ENCODE measurements around the gene CDRT4.

The CDRT4 gene

DNA sequence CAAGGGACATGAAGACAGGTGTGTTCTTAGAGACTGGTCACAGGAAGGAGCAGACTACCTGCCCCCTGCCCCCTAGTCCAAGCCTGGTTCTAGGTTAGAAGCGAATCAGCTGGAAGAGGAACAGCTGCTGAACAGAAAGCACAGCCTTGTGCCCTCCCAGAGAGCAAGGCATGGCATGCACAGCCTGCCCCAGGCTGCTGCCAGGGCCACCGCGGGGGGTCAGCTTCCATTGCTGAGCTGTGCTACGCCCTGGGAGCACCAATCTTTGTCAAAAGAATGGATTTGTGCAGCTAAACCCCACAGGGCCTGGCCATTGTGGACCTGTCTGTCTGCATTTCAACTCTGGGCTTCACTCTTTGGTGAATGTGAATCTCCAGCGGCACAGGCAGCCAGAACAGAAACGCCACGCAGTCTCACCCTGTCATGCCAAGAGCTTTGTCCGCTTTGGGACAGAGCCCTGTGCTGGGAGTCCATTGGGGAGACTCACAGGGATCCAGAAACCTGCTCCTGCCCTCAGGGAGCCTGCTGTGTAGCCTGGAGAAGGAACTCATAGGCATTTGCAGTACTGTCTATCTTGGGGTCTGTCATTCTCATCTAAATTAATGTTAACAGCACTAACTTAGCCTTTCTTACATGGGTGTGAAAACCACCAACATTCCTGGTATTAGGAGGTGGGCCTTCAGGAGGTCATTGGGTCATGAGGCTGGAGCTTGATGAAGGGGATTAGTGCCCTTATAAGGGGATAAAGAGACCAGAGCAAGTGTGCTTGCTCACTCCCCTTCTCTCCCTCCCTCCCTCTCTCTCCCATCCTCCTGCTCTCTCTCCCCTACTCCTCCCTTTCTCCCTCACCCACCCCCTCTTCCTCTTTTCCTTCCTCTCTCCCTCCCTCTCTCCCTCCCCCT is 25.6 kb upstream of the CDRT4 start:
- DNase-seq (ENCODE audit: low read depth in 2 of 2) = no peak

DNA sequence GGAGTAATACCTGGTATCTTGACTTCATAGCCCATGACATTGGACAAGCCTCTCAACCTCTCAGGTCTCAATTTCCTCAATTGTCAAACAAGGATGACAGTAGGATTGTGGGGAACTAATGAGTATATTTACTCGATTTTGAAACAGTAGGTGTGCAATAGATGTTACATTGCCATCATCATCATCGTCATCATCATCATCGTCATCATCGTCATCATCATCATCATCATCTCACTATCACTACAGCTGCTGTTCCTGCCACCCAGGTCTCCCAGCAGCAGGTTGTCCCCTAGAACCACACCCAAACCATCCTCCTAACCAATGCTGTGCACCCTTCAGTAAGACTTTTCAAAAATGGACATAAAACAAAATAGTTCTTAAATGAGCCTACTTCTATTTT is 24.8 kb upstream of the CDRT4 start:
- no peak for DNase-seq (ENCODE audit: low read depth in 2 of 2)

DNA sequence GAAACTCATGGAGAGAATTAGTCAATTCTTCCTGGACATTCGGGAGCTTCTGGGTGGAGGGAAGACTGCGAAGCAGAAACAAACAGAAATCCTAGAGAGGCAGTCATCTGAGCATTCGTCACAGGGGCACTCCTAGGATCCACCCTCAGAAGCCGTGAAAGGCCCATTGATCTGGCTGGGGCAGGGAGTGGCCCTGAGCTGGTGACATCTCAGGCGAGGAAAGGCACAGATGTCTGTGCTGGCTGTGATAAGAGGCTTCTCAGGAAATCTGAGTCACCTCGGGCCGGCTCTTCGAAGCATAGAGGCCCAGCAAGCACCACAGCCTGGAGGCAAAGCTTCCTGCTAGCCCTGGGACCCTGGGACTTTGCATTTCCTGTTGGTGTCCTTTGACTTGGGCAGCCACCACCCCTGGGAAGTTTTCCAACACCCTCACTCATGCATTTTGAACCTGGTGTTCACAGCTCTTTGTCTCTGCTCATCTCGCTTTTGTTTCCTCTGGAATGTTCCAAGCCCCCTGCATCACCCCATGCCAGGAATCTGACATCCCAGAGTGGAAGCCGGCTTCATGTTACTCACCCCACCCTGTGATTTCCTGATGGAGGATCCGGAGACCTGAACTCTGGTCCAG is 23.3 kb upstream of the CDRT4 start:
- DNase-seq (ENCODE audit: low read depth in 2 of 2) = no peak

DNA sequence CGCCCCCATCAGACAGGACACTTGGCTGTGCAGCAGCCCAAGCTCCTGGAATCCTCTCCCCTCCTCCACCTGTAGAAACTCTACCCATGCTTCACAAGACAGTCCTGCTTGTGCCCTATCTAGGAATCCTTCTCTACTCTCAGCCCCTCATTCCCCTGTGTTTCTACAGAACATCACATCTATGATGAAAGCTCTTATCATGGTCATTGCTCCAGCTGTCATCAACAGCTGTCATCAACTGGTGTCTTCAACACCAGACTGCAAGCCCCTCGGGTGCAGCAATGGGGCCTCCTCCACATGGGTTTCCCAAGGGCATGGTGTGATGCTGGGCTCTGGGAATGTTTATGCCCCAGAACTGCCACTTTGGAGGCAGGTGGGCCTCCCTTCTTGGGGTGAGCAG is 21.1 kb upstream of the CDRT4 start:
- DNase-seq (ENCODE audit: low read depth in 2 of 2) = no peak

DNA sequence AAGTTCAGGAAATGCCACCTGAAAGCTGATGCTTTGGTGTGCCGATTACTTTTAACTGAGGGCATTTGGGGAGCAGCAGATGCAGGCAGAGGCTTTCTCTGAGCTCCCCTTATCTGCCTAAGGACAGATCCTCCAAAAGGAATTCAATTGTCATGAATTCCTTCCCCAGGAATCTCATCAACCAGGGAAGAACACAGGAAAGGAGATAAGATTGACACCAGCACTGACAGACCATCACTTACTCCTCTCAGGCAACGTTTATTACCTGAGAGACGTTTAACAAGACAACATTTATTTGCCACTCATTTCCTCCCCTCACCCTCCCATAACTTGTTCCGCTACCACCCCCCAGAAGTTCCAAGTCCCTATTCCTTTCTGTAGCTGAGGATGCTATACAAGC is 17.6 kb upstream of the CDRT4 start:
- DNase-seq (ENCODE audit: low read depth in 2 of 2) = no peak

DNA sequence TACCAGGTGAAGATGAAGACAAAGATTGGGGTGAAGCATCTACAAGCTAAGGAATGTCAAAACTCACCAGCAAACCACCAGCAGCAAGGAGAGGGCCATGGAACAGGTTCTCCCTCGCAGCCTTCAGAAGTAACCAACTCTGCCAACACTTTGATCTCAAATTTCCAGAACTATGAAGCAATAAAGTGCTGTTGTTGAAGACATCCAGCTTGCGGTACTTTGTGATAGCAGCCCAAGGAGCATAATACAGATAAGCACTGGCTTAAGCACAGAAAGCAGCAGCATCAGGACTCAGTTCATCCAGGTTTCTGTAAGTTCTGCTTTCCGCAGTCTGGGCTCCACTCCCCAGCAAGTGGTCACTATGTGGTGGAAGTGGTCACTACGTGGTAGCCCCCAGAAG is 16.0 kb upstream of the CDRT4 start:
- DNase-seq (ENCODE audit: low read depth in 2 of 2) = no peak

DNA sequence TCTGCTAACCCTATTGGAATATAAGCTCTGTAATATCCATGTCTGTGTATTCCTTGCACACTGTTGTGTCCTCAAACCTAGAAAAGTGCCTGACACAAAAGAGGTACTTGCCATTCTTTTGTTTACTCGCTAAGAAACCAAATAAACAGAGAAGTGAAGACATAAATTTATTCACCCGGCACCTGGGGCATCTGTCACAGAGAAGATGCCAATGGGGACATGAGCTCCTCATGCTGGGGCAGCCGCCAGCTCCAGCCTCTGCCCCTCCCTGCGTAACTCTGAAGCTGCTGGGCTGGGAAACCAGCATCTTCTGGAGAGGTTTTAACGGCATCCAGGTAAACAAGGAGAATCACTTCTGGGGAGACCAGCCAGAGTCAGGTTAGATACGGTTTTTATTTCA is 15.1 kb upstream of the CDRT4 start:
- DNase-seq (ENCODE audit: low read depth in 2 of 2) = no peak

DNA sequence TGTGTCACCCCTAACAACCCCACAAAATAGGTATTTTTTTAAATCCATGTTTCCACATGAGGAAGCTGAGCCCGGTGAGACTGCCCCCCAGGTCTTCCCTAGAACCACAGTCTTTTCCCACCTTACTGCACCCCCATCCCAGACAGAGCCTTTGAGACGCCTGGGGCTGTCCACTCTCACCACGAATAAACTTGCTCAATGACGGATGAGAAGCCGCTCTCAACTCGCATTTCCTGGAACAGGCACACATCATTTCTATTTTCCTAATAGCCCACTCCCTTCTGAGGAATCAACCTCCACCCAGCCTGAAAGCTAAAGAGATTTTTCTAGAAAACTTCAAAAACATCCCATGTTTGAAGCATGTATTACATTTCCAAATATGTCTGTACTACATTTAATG is 14.1 kb upstream of the CDRT4 start:
- no peak for DNase-seq (ENCODE audit: low read depth in 2 of 2)

DNA sequence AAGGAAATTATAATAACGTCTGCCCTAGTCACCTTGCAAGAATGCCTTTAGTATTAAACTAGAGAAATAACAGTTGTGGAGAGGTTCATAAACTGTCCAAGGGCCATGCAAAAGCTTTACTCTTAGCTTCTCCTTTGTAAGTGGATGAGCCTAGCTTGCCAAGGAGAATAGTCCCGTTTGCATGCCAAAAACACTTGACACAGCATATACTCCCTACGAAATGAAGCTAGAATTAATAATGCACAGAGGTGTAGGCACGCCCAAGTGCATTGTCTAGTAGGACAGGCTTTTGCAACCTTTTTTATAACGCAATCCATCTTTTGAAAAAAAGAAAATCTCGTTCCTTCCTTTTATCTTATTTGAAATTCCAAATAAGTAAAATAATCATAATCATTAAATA is 12.8 kb upstream of the CDRT4 start:
- DNase-seq (ENCODE audit: low read depth in 2 of 2) = no peak

DNA sequence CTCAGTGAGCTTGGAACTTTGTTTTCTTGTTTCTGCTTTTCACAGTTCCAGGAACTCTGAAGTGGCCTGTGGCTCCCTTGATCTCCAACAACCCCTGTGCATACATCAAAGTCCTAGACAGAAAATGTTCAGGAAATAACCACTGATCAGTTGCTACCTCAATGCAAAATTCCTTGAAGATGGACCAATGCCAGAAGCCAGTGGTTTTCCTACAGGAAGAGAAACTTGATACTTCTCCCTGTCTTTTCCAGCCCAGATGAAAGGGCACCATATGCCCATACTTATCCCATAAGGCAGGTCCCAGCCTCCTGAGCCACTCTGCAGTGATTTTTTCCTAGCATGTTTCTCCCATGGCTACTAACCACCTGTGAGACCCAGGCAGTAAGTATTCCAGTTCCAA is 12.3 kb upstream of the CDRT4 start:
- DNase-seq (ENCODE audit: low read depth in 2 of 2) = no peak

DNA sequence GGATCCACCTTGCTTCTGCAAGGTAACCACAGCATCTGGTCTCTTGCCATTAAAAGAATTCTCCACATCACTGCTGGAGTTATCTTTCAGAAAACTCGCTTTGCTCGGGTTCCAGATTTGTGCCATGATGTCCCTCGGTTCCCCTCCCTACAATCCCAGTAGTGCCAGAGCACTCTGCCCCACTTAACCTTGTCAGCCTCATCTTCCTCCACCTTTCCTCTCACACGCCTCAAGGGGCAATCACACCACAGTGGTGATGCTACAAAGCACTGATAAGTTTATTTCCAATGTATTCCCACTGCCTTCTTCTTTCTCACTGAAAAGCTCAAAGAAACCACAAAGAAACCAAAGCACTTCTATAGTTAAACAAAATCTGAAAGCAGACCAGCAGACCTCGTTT is 11.4 kb upstream of the CDRT4 start:
- DNase-seq (ENCODE audit: low read depth in 2 of 2) = no peak

DNA sequence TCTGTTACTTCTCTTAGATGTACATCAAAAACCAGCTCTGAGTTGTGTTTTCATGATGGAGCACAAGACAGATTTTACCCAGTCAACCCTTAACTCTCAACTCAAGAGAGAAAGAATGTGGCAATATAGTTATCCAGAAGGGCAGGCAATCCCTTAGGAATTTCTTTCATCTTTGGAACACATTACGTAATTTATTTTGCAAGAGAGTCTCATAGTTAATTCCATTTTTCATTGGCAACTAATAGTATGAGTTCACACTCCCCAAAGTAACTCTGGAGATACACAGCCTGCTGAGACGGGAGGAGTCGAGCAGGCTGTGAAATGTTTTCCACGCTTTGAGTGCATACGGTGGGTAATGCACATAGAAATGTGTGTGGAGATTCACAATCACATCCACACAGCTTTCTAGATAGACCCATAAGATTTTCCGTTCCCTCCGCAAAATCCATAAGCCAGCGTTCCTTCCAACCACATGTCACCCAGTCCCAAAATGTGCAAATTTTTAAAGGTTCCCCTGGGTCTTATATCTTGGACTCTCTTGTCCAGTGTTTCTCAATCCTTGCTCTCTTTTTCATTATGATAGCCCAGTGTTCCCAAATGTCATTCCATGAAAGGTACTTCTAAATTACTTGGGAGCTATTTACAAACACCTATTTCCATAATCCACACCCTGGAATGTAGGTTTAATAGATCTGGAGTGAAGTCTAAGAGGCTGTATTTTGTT is 8.4 kb upstream of the CDRT4 start:
- no peak for DNase-seq (ENCODE audit: low read depth in 2 of 2)

DNA sequence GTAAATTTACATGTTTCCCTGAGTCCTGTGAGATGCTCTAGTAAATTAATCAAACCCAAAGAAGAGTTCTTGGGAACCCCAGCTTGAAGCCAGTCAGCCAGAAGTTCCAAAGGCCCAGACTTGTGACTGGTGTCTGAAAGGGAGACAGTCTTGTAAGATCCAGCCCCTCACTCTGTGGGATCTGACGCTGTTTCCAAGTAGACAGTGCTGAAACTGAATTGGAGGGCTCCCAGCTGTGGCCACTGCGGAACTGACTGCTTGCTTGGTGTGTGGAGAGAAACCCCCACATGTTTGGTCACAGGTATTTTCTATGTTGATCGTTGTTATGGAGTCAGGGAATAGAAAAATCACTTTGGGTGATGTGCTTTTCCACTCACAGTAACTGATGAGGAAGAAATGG is 5.5 kb upstream of the CDRT4 start:
- DNase-seq (ENCODE audit: low read depth in 2 of 2) = no peak

DNA sequence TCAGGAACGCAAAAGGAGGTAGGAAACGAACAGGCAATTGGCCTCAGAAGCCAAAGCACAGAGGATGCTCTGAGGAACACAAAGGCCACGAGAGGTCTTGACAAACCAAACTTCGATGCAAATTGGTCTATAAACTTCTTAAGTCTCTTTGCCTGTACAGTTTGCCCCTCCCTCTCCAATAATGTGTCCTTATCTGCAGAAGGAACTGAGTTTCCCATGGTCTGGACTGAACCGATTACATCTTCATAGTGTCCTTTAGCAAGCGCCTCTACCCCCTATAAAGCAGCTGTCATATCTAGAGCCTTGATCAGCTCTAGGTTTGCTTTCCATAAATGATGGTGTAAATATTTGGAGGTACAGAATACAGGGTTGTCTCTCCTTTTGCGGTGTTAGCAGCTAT is 3.1 kb upstream of the CDRT4 start:
- DNase-seq (ENCODE audit: low read depth in 2 of 2) = no peak

DNA sequence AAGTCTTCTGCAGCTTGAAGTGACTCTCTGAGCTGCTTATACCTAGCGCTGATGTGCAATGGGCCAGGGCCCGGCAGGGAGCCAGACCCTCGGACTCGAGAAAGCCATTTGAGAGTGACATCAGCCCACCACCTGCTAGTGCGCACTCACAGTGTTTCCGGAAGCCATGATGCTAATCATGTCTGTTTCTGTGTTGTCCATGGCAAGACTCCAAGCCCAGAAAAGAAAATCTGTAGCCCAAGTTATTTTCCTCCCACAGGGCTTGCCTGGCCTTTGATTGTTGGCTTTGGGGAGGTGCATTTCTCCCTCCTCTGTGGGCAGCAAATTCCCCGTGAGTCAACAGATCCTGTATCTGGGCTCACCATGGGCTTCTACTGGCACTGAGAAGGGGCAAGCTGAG is 1.8 kb upstream of the CDRT4 start:
- DNase-seq (ENCODE audit: low read depth in 2 of 2) = no peak

DNA sequence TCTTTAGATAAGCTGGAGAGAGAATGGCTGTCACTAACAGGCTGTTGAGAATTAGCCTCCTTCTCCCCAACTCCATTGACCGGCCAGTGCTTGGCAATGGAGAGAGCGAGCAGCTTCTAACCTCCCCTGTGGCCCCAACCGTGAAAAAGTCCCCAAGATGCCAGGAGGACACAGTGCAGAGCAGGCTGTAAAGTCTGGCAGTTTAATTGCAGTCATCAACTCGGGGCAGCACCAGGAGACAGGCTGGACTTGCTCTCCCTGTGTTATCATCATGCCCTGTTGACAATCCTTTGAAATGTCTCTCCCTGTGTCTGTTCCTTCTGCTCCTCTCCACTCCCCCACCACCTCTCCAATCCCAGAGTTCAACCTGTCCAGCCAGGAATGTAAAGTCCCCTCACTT is 705 bp upstream of the CDRT4 start:
- DNase-seq (ENCODE audit: low read depth in 2 of 2) = no peak

DNA sequence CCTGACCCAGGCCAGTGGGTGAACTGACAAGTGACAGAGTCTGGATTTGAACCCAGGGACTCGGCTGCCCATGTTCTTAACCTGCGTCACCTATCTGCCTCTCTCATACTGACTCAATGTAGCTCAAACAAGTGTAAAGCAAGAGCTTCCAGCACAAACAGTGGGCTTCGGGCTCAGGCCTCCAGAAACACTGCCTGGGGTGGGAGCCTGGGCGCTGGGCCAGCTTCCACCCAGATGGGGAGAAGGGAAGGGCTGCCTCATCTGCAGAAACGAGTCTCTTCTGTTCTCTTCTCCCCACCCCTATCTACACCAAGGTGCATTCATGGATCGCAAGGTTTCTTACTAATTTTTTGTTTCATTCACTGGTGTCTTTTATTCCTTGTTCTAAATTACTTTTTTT is 1.3 kb downstream of the CDRT4 start:
- DNase-seq (ENCODE audit: low read depth in 2 of 2) = no peak

DNA sequence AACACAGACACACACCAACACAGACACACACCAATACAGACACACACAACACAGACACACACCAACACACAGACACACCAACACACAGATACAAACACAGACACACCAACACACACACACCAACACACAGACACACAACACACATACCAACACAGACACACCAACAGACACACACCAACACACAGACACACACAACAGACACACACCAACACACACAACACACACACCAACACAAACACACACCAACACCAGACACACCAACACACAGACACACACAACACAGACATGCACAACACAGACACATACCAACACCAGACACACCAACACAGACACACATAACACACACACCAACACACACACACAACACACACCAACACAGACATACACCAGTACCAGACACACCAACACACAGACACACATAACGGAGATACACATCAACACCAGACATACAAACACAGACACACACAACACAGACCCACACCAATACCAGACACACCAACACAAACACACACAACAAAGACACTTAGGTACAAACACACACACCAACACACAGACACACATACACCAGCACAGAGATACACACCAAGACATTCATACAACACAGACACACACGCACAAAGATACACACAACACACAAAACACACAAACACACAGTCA is 2.2 kb downstream of the CDRT4 start:
- no peak for DNase-seq (ENCODE audit: low read depth in 2 of 2)

DNA sequence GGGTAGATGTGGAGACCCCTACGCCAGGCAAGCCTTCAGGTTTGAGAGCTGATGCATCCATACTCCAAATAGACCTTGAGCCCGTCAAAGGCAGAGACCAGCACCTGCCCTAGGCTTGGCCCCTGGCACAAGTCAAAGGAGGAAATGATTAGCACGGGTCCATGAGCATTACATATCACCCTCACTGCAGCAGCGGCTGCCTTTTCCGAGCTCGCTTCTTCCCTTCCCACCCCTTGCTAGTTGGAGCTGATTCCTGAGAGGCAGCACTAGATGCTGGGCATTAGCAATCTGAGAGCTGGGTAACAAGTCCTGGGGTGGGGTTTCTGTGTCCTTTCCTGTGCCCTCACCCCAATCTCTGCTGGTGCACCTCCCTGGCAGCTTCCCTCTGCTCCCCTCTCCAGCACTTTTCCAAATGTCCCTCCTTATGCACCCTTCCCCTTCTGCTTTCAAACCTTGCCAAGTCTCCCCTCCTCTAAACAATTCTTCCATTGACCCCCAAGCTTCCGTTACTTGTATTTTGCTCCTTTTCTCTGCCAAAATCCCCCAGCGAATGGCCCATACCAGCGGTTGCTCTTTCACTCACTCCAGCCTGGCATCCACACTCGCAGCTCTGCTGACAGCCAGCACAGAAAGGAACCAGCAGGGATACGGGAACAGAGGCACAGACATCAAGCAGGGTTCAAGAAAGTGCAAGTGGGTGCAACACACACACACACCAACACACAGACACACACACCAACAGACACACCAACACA is 3.0 kb downstream of the CDRT4 start:
- no peak for DNase-seq (ENCODE audit: low read depth in 2 of 2)

DNA sequence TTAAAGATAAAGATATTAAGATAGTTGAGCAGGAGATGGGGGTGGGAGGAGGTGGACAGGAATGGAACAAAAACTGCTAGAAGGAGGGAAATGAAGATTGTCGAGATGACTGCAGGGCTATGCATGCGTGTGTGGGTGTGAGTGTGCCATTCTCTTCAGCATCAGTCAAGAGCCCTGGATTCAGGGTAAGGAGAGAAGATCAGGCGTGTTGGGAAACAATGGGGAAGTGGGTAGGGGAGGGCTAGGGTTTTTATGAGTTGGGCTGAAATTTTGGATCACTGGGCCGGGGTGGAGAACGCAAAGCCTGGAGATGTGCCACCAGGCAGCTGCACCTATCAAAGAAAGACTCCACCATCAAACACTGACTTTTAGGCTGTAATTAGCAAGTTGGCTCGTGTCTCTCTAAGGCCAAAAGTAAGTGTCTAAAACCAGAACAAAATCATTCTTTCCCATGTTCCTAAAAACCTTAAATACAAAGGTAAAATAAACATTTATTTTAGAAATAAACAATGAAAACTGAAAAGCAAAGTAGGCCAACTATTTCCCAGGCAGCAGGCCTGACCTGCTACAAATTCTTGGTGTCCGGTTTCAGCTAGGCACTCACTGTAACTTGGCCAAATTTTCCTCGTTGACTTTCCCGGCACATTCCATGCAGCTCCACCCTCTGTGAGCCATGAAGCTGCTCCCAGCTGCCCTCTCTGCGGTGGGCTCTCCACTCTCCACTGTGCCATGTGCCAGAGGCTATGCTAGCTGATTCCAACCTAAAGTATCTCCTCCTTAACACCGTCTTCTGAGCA is 4.2 kb downstream of the CDRT4 start:
- DNase-seq (ENCODE audit: low read depth in 2 of 2) = no peak

DNA sequence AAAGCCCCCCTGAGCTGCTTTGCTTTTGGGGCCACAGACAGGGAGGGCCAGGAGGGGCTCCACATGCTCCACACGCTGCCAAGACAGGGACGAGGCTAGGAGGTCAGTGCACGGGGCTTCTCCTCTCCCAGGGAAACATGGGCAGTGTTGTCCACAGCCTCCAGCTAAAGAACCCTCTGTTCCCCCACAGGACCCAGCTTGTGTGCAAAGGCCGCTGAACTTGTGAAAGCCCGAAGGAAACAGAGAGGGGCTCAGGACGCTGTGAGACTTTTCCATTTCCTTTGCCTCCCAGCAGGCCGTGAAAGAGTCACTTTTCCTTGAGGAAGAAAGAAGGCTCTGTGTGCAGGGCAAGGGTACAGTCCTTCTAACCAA is 9.7 kb downstream of the CDRT4 start:
- DNase-seq (ENCODE audit: low read depth in 2 of 2) = no peak

Measured in stimulated activated CD4-positive, alpha-beta T cell treated with anti-CD3 and anti-CD28 coated beads, Interleukin-1b, Interleukin-23, amount 100 ng/mL, for 1 hour (primary cell).